GM19240 (cell line): ENCODE measurements around the gene TUBGCP3.
"Not testable (repeated sequence)": the region's sequence is repeated elsewhere in the genome, so short reads cannot be mapped to it uniquely, and the experiment has no call there.

ENCODE experiments used
- DNase-seq: peaks from one replicate; pipeline ENCODE4 v3.0.0; 2011; ENCODE audit warnings: low spot score; ENCODE audit not compliant: insufficient read length

Gene TUBGCP3, protein sequence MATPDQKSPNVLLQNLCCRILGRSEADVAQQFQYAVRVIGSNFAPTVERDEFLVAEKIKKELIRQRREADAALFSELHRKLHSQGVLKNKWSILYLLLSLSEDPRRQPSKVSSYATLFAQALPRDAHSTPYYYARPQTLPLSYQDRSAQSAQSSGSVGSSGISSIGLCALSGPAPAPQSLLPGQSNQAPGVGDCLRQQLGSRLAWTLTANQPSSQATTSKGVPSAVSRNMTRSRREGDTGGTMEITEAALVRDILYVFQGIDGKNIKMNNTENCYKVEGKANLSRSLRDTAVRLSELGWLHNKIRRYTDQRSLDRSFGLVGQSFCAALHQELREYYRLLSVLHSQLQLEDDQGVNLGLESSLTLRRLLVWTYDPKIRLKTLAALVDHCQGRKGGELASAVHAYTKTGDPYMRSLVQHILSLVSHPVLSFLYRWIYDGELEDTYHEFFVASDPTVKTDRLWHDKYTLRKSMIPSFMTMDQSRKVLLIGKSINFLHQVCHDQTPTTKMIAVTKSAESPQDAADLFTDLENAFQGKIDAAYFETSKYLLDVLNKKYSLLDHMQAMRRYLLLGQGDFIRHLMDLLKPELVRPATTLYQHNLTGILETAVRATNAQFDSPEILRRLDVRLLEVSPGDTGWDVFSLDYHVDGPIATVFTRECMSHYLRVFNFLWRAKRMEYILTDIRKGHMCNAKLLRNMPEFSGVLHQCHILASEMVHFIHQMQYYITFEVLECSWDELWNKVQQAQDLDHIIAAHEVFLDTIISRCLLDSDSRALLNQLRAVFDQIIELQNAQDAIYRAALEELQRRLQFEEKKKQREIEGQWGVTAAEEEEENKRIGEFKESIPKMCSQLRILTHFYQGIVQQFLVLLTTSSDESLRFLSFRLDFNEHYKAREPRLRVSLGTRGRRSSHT

DNA sequence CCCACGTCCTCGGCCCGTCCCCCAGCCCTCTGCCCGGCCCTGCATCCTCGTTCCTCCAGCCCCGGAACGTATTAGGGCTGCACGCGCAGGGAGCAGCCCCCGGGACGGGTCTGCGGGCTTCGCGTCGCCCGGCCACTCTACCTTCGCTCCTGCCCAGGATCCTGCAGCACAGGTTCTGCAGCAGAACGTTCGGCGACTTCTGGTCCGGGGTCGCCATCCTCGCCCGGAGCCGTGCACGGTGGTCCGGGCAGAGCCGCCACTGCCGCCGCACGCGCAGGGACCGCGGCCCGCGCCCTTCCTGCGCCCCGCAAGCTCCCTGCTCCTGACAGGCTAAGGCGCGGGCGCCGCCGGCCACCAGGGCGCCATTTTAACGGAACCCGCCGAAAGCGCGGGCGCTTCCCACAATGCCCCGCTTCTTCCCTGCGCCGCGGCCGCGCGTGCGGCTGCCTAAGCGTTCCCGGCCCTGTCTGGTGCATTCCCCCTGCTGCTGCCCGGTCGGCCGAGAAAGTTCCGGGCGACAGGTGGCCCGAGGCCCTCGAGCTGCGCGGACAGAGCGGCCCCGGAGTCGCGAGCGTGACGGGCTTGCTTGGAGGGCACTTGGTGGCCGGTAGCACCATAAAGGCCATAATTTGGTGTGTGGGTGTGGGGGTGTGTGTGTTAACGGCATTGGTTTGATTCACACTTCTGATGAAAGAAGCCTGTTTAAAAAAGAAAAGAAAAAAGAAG is at the start of gene TUBGCP3:
Gene TUBGCP3 (minus strand): TSS at position 390 of the 726 bp plus-strand sequence. CDS start 173 bp downstream, at position 217.
- DNase-seq, result peak; percentile 63

DNA sequence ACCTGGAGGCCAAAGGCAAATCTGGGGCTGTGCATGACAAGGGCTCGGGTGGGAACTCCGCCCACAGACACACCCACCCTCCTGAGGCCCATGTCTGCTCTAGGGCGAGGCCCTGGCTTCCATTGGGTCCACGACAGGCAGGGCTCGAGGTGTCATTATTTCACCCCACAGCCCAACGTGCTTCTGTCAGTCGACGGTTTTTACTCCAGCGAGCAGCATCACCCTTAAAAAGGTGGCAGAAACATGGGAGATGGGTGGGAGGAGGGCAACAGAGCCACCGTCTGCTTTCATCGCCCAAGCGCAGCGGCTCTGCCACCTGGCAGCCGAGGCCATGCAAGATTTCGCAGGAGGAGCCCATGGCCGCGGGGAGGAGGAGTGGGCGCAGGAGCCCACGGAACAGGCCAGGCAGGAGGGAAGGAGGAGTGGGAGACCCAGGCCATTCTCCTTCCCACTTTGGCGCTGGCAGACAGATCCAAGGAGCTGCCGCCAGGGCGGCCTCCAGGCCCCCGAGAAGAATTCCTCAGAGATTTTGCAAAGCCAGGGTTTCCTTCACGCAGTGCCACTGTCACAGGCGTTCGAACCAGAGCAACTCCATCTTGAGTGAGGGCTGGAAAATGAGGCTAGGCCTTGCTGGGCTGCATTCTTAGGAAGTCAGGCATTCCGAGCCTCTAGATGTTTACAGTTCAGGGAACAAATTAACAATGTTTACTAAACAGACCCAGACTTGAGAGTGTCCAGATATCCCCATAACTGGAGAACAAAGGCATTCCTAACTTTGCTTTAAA is 49.3 kb upstream of the TUBGCP3 start:
- no peak for DNase-seq

DNA sequence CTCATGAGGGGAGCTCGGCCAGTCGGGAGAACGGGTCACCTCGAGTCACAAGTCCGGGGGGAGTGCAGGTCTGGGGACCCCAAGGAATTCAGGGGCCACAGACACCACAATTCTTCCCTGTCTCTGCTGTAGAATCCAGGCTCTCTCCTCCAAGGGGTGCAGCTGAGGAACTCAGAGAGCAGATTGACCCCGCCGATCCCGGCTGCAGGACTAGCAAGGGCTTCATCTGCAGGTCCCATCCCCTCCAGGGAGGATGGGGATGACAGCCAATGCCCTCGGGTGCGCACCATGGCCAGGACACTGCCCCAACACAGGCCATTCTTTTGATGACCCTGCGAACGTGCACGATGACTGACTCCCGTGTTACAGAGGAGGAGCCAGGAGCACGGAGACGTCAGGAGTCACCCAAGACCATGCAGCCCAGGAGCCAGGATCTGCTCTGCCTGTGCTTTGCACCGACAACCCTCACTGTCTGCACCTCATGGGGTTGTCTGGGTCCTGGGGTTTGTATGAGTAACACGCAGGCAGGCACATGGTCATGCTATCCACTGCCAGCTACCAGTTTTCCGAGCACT is 48.5 kb upstream of the TUBGCP3 start:
- DNase-seq, result no peak

DNA sequence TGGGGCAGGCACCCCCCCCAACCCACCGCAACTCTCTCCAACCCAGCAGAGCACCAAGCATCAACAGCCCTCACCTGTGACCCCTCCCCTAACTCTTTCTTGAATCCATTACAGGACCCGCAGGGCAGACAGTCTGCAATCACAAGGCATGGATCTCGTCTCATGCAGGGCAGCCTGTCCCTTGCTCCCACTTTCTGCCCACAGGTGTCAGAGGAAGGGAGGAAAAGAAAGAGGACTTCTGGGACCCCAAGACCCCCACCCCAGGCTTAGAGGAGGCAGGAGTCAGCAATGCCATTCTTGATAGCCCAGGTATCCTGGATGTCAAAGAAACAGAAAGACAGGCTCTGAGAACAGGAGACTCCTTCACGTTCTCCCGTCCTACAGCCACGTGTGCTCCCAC is 47.4 kb upstream of the TUBGCP3 start:
- DNase-seq, result no peak

DNA sequence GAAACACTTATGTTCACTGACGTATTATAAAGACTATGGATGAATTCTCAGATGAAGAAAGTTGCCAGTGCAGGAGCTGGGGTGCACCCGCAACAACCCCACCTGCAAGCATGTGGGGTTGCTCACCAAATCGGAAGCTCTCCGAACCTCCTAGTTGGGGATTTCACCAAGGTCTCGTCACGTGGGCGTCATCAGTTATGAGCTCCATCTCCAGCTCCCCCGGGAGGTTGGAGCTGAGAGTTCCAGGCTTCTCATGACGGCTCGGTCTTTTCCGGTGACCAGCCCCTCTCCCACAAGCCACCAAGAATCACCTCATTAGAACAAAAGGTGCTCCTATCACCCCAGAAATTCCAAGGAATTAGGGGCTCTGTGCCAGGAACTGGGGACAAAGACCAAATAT is 46.1 kb upstream of the TUBGCP3 start:
- DNase-seq, result no peak

DNA sequence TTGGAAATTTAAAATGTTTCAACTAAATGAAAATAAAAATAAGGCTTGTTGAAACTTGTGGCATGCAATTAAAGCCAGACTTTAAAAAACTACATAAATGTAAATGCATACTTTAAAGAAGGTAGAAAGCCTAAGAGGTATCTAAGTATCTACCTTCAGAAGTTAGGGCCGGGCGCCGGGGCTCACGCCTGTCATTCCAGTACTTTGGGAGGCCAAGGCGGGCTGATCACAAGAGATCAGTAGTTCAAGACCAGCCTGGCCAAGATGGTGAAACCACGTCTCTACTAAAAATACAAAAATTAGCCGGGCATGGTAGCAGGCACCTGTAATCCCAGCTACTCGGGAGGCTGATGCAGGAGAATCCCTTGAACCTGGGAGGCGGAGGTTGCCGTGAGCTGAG is 42.3 kb upstream of the TUBGCP3 start:
- DNase-seq, result not testable (repeated sequence)

DNA sequence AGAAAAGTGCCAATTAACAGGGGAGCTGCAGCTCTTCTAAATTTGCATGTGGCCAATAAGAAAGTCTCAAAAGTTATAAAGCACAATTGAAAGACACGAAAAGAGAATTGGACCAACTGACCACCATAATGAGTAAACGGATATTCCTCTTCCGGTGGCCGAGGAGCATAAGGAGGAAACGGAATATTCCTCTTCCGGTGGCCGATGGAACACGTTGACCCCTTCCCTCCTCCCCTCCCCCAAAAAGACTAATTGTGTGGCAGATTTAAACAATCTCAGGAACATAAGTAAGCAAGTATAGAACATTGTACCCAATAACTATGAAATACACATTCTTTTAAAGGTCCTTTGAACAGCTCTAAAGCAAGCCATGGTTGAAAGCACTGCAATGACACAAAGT is 41.2 kb upstream of the TUBGCP3 start:
- no peak for DNase-seq

DNA sequence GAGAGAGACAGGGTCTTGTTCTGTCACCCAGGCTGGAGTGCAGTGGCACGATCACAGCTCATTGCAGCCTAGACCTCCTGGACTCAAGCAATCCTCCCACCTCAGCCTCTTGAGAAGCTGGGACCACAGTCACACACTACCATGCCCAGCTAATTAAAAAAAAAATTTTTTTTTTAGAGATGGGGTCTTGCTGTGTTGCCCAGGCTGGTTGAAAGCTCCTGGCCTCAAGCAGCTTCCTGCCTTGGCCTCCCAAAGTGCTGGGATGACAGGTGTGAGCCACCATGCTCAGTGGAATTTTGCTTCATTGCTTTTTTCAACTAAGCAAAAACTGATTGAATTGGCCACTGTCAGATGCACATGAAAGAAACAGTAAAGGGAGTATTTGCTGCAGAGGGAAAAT is 39.7 kb upstream of the TUBGCP3 start:
- DNase-seq, result not testable (repeated sequence)

DNA sequence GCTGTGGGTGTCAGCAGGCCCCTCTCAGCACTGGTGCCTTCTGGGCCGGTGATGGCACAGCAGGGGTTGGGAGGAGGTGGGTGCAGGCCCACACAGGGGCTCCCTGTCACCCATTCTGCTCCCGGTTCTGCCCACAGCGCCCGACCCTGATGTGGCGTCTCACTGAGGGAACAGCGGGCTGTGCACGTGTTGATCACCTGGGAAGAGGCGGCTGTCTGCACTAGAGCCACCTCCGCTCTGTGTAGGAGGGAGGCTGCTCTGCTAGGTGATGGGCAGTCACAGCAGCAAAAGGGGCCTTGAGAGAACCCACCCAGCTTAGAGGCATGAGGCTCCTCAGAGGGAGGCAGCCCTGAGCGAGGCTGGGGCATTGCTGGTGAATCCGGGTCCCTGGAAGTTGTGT is 39.2 kb upstream of the TUBGCP3 start:
- DNase-seq, result no peak

DNA sequence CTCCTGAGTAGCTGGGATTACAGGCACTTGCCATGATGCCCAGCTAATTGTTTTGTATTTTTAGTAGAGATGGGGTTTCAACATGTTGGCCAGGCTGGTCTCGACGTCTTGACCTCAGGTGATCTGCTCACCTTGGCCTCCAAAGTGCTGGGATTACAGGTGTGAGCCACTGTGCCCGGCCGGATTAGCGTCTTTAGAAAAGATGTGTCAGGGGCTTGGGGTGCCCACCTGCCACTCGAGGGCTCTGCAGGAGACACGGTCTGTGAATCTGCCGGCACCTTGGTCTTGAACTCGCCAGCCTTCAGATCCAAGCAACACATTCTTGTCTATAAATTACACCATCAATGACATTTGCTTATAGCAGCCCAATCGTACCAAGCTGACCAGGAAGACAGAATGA is 38.8 kb upstream of the TUBGCP3 start:
- no peak for DNase-seq

DNA sequence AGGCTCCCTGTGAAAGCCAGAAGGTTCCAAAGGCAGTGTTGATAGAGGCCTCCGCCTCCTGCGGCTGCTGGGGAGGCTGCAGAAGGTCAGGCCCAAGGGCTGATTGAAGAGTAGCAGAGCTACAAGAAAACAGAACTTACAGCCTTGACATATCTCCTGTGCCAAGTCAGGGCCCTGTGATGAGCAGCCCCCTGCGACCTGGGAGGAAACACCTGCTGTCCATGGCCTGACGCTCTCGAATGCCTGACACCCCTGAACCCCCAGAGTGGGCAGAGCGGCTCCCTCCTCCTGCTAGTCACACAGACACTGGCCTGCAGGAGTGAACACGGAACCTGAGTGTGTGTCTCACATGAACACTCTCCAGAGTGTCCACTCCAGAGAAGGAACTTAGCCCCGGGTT is 38.2 kb upstream of the TUBGCP3 start:
- DNase-seq, result no peak

DNA sequence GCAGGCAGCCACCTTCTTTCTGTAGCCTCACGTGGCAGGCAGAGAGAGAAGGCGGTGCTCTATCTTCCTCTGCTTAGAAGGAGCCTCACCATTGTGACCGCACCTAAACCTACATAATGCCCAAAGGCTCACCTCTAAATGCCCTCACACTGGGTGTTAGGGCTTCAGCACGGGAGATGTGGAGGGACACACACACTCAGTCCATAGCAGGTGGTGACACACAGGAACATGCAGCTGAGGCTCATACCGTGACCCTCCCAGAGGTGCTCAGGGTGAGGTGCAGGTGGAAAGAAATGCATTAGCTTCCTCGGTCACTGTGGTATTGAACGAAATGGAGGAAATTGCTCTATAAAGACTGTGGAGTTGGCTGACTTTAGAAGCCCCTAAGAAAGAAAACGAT is 37.7 kb upstream of the TUBGCP3 start:
- DNase-seq, result no peak

DNA sequence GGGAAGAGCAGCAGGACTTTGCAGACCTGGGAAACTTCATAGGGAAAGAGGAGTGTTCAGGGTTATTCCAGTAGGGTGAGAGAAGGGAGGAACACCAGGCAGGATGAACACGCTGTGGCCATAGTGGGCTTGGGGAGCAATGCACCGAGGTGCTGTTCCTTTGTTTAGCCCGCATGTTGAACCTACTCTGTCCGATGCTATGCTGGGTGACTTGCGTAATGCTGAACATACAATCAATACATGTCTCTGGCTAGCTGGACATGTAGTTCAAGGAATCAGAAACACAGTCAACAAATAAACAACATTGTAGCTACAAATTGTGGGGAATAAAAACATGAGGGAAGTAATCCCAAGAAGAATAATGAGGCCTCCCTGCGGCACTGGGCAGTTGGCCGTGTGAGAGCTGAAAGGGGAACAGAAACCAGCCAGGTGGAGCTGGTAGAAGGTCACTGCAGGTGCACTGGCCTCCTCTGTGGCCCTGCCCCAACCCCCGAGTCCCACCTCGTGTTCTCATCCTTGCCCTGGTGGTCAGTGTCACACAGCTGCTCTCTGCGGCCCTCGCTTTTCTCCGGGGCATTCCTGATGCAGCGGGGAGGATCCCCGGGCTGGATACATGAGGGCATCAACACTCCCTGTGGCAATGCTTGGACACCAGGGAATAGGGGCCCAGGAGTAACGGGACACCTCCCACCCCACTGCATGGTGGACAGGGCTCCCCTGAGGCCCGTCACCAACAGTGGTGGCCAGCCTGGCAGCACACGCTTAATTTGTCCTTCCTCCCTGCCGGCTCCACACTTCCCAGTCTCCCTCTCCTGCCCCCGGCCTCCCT is 36.9 kb upstream of the TUBGCP3 start:
- no peak for DNase-seq

DNA sequence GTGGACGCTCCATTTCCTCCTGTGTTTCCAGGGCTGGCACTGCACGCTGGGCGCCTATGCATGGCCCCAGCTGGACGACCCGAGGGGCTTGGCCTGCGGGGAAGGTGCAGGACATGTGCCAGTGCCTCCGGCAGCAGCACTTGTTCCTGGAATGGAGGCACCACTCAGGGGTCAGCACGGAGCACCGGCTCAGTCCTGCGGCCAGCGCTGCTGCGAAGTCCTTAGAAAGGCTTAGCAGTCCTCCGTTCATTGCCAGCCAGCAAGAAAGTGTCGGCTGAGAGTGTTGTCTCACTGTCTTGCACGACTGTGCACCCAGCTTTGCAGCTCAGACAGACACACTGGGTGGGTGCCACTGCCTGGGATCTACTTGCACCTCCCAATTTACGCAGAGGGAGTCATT is 36.1 kb upstream of the TUBGCP3 start:
- no peak for DNase-seq

DNA sequence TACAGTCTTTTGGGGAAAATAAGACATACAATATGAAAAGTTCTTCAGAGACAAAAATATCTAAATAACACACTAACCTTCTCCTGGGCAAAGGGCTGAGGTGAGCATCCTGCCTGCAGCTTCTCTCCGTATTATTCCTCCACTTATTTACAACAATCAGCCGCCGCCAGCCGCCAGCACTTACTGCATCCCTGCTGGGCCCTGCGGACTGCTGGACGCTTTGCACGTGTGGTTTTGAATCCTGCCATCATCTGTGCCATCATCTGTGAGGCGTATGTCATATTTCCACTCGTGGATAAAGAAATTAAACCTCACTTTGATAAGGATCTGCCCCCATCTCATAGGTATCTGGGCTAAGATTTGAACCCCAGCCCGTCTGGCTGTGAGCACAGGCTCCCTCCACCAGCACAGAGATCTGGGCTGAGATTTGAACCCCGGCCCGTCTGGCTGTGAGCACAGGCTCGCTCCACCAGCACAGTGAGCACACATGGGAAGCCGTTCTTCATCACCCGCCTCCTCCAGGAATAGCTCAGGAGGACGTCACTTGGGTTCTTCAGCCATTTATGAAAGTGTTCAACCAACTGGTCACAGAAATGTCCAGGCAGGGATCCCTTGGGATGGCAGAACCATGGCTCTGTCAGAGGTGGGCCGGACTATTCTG is 35.2 kb upstream of the TUBGCP3 start:
- DNase-seq, result no peak

DNA sequence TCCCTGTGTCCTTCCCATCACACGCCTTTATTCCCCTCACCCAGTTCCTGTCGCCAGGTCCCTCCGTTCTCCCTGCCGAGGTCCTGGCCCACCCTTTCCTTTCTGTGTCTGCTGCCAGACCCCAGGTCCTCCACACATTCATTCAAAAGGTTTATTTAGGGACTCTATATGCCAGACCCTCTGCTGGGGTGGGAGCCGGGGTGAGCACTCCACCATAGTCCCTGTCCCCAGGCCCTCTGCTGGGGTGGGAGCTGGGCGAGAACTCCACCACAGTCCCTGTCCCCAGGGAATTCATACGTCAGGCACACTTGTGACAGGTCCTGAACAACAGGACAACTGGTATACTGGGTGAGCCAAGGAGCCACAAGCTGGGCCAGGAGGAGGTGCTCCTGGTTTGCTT is 34.4 kb upstream of the TUBGCP3 start:
- DNase-seq, result no peak

DNA sequence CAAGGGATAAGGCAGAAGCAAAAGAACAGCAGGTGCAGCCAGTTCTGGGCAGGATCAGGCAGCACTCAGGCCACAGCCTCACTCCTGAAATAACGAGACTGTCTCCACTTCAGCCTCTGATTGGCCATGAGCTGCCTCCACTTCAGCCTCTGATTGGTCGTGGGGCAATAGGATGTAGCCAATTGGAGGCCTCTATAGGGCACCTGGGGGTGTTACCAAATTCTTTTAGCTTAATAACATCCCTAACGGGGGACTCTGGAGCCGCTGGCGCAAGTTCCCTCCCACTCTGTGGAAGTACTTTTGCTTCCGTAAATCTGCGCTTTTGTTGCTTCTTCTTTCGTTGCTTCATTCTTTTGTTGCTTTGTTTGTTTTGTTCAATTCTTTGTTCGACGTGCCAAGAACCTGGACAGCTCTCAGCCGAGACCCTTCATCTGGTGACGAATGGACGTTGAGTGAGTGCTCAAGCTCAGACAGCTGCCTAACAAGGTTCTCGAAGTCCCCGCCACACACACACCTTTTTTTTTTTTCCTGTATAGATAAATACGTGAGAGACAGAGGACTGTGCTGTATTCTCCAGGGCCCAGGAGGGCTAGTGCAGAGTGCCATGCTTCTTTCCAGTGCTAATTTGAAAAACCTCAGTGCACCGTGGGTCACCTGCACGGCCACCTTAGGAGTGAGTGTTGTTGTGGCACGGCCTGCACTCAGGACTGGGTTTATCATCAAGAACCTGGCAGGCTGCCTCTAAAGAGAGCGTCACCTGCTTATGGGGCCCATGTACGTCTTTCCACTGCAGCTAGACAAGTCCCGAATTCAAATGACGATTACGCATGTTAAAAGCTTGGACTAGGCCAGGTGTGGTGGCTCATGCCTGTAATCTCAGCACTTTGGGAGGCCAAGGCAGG is 32.0 kb upstream of the TUBGCP3 start:
- DNase-seq, result no peak

DNA sequence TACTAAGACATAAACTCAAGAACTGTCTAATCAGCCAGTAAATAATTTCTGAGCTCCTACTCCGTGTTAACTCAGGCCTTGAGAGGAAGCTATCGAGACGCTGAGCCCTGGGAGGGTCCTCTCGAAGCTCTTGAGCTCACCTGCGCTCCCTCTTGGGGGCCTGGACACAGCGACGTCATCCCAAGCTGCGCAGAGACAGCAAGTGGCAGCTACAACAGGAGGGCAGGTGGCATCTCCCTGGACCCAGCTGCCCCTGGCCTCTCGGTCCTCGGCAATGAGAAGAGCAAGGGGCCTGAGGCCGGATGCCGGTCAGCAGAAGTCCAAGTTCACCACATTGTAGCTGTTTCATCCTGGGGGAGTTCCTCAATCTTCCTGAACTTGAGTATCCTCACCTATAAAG is 30.5 kb upstream of the TUBGCP3 start:
- no peak for DNase-seq
